ENCODE results near the gene ETFB. TPM values are rescaled to one million over a fixed set of nuclear protein-coding genes. Genes with fewer than 3 reads are reported as not detected.

ETFB gene
- polyA plus RNA-seq, 1 of the 3 experiments (the other 2 are of a cell fraction): 169 TPM

DNA sequence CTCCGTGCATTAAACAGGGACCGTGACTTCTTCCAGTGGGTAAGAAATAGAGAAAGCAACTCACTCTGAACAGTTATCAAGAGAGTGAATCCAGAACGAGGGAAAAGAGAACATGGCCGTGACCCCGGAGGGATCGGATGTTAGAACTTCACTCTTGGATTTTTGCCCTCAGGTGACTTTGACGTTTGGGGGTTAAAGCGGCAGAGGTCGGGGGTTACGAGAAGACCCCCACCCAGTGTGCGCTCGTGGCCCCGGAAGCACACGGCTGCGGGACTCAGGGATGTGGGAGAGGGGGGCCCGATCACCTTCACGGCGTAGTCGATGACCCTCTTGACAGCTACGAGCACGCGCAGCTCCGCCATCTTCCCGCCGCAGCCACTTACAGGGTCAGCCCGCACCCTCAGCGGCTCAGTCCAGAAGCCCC lies at the start of gene ETFB (continued):
- TF ChIP-seq TEAD4 (IDR thresholded peaks at IDR 0.05; ENCODE audit: borderline replicate concordance, insufficient read depth) (no peak), GABPA (IDR thresholded peaks at IDR 0.05; ENCODE audit: low read depth) (no peak), POLR2AphosphoS5 (IDR thresholded peaks at IDR 0.05; ENCODE audit: low read depth, low read length) (no peak; the same call in 1 of the 2 replicates), TCF12 (IDR thresholded peaks at IDR 0.05) (no peak), RXRA (IDR thresholded peaks at IDR 0.05; ENCODE audit: borderline replicate concordance, low read depth) (no peak), EP300 (IDR thresholded peaks at IDR 0.05; ENCODE audit: borderline replicate concordance in 1 of 2, low read depth in 1 of 2, low read length in 1 of 2) (no peak), GATA2 (CRISPR knock-in tag; IDR thresholded peaks at IDR 0.05) (no peak), TAF1 (IDR thresholded peaks at IDR 0.05; ENCODE audit: borderline replicate concordance, low read depth, low read length) (no peak)
- TF ChIP-seq, protein P1, sequence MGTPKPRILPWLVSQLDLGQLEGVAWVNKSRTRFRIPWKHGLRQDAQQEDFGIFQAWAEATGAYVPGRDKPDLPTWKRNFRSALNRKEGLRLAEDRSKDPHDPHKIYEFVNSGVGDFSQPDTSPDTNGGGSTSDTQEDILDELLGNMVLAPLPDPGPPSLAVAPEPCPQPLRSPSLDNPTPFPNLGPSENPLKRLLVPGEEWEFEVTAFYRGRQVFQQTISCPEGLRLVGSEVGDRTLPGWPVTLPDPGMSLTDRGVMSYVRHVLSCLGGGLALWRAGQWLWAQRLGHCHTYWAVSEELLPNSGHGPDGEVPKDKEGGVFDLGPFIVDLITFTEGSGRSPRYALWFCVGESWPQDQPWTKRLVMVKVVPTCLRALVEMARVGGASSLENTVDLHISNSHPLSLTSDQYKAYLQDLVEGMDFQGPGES (IDR thresholded peaks at IDR 0.05; ENCODE audit: low read depth, low read length): no peak

DNA sequence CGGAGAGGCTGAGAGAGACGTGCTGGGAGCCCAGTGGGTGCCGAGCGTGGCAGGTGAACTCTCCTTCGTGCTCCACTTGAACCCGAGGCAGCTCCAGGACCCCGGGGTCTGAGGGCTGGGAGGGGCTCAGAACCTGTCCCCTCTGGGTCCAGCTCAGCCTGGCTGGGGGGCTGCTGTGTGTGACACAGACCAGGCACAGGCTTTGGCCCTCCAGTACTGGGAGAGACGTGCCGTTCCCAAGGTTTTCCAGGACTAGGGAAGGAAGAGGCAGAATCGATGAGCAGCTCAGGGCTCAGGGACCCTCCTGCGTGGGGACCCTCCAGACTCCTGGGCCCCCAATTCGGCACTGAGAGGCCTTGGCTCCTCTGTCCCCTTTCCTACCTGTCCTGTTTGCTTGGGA lies 49.0 kb upstream of the ETFB start:
- Histone ChIP-seq H3K27ac (ENCODE audit: low read depth in 2 of 2, low read length in 1 of 2) (no peak overlapping the region), H4K20me1 (ENCODE audit: insufficient read depth) (no peaks in the 10 kb centered on the region), H3K9me3 (no peaks in the 10 kb centered on the region), H3K9me2 (no peaks in the 10 kb centered on the region), H2AFZ (ENCODE audit: low read depth) (no peak overlapping the region), H3K4me1 (ENCODE audit: control insufficient read depth in 1 of 2, insufficient read depth in 2 of 2, low read depth in 1 of 2, low read length in 1 of 2) (no peaks in the 10 kb centered on the region), H3K4me2 (no peak overlapping the region), H3F3A (replicated peaks; ENCODE audit: insufficient read depth) (no peaks in the 10 kb centered on the region), H3K4me3 (ENCODE audit: low read depth in 2 of 2, low read length in 1 of 2) (no peak overlapping the region), H3K79me2 (ENCODE audit: insufficient read depth) (no peaks in the 10 kb centered on the region), H3K36me3 (replicated peaks in 1 of 2; ENCODE audit: control insufficient read depth in 1 of 2, insufficient read depth in 2 of 2, low read length in 1 of 2) (no peaks in the 10 kb centered on the region), H3K9ac (no peak overlapping the region), H3K27me3 (ENCODE audit: insufficient read depth) (peaks cover 16% of the 10 kb centered on the region; the same call in 1 of the 2 replicates)
- DNase-seq: no peak
- no peak for TF ChIP-seq ELF1 (IDR thresholded peaks at IDR 0.05)
- TF ChIP-seq, protein P2, sequence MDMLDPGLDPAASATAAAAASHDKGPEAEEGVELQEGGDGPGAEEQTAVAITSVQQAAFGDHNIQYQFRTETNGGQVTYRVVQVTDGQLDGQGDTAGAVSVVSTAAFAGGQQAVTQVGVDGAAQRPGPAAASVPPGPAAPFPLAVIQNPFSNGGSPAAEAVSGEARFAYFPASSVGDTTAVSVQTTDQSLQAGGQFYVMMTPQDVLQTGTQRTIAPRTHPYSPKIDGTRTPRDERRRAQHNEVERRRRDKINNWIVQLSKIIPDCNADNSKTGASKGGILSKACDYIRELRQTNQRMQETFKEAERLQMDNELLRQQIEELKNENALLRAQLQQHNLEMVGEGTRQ (IDR thresholded peaks at IDR 0.05; ENCODE audit: borderline replicate concordance, low read depth, low read length): no peak
- TF ChIP-seq RXRA (IDR thresholded peaks at IDR 0.05; ENCODE audit: borderline replicate concordance, low read depth): no peak
- no peak for TF ChIP-seq RCOR1 (IDR thresholded peaks at IDR 0.05; ENCODE audit: low read length)
- TF ChIP-seq, protein P3, sequence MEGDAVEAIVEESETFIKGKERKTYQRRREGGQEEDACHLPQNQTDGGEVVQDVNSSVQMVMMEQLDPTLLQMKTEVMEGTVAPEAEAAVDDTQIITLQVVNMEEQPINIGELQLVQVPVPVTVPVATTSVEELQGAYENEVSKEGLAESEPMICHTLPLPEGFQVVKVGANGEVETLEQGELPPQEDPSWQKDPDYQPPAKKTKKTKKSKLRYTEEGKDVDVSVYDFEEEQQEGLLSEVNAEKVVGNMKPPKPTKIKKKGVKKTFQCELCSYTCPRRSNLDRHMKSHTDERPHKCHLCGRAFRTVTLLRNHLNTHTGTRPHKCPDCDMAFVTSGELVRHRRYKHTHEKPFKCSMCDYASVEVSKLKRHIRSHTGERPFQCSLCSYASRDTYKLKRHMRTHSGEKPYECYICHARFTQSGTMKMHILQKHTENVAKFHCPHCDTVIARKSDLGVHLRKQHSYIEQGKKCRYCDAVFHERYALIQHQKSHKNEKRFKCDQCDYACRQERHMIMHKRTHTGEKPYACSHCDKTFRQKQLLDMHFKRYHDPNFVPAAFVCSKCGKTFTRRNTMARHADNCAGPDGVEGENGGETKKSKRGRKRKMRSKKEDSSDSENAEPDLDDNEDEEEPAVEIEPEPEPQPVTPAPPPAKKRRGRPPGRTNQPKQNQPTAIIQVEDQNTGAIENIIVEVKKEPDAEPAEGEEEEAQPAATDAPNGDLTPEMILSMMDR (IDR thresholded peaks at IDR 0.05): no peak
- TF ChIP-seq, protein P4, sequence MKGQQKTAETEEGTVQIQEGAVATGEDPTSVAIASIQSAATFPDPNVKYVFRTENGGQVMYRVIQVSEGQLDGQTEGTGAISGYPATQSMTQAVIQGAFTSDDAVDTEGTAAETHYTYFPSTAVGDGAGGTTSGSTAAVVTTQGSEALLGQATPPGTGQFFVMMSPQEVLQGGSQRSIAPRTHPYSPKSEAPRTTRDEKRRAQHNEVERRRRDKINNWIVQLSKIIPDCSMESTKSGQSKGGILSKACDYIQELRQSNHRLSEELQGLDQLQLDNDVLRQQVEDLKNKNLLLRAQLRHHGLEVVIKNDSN (IDR thresholded peaks at IDR 0.05; ENCODE audit: borderline replicate concordance, low read depth): no peak
- no peak for TF ChIP-seq GABPA (IDR thresholded peaks at IDR 0.05; ENCODE audit: low read depth)
- TF ChIP-seq SIN3A (IDR thresholded peaks at IDR 0.05; ENCODE audit: borderline replicate concordance, low read depth, low read length): no peak
- no peak for TF ChIP-seq FOXM1 (IDR thresholded peaks at IDR 0.05; ENCODE audit: low read depth)
- TF ChIP-seq EZH2phosphoT487 (IDR thresholded peaks at IDR 0.05; ENCODE audit: borderline replicate concordance, low read depth): no peak
- TF ChIP-seq, protein P1 (IDR thresholded peaks at IDR 0.05; ENCODE audit: low read depth, low read length): no peak
- no peak for TF ChIP-seq YY1 (IDR thresholded peaks at IDR 0.05; ENCODE audit: low read depth)
- TF ChIP-seq, protein P5, sequence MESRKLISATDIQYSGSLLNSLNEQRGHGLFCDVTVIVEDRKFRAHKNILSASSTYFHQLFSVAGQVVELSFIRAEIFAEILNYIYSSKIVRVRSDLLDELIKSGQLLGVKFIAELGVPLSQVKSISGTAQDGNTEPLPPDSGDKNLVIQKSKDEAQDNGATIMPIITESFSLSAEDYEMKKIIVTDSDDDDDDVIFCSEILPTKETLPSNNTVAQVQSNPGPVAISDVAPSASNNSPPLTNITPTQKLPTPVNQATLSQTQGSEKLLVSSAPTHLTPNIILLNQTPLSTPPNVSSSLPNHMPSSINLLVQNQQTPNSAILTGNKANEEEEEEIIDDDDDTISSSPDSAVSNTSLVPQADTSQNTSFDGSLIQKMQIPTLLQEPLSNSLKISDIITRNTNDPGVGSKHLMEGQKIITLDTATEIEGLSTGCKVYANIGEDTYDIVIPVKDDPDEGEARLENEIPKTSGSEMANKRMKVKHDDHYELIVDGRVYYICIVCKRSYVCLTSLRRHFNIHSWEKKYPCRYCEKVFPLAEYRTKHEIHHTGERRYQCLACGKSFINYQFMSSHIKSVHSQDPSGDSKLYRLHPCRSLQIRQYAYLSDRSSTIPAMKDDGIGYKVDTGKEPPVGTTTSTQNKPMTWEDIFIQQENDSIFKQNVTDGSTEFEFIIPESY (IDR thresholded peaks at IDR 0.05; ENCODE audit: borderline replicate concordance, low read depth): no peak
- TF ChIP-seq TCF12 (IDR thresholded peaks at IDR 0.05): no peak
- no peak for TF ChIP-seq NFIC (IDR thresholded peaks at IDR 0.05; ENCODE audit: borderline replicate concordance)
- TF ChIP-seq FOSL2 (IDR thresholded peaks at IDR 0.05; ENCODE audit: borderline replicate concordance, low read depth): no peak
- no peak for TF ChIP-seq TAF1 (IDR thresholded peaks at IDR 0.05; ENCODE audit: borderline replicate concordance, low read depth, low read length)
- TF ChIP-seq, protein P6, sequence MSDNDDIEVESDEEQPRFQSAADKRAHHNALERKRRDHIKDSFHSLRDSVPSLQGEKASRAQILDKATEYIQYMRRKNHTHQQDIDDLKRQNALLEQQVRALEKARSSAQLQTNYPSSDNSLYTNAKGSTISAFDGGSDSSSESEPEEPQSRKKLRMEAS (IDR thresholded peaks at IDR 0.05; ENCODE audit: low read depth): no peak
- no peak for TF ChIP-seq NRF1 (IDR thresholded peaks at IDR 0.05; ENCODE audit: low read depth, low read length)
- TF ChIP-seq FOXJ3 (CRISPR knock-in tag; IDR thresholded peaks at IDR 0.05): no peak
- WGBS (ENCODE audit: low lambda C conversion rate): 16% methylated on average over 5 of the region's 12 CpGs
- CTCF ChIA-PET: no interaction called here
- POLR2A ChIA-PET: no interaction called here
